WTC11 (cell line): ENCODE measurements around the gene MAPK7. TPM values are rescaled to one million over a fixed set of nuclear protein-coding genes. Genes with fewer than 3 reads are reported as not detected.

Experiments
- ATAC-seq: fragments of 200-7000 bp; cut with Tn5 transposase; 2 replicates; pipeline ENCODE4 v1.10.0; 2021; ENCODE audit warnings: mild to moderate bottlenecking, moderate library complexity
- CTCF ChIA-PET: fragments of 300-600 bp; sonication (Branson Sonifier 250); formaldehyde crosslinking; loops from one replicate; lab custom pipeline; 2021; ENCODE audit warnings: antibody characterized with exemption; lab: Charles Lee
- POLR2A ChIA-PET: fragments of 350-600 bp; sonication (Branson Sonifier 250); formaldehyde crosslinking; loops from one replicate; lab custom pipeline; 2021; ENCODE audit warnings: antibody characterized with exemption; lab: Charles Lee
- DNase-seq: peaks from one replicate; pipeline ENCODE4 v3.0.0; 2021; ENCODE audit warnings: low spot score
- H3K27ac Mint-ChIP-seq: 2 replicates; pipeline ENCODE4 v1.8.0; 2021; ENCODE audit warnings: mixed read lengths
- H3K27me3 Mint-ChIP-seq: 2 replicates; pipeline ENCODE4 v1.8.0; 2021; ENCODE audit warnings: low read depth, mild to moderate bottlenecking, moderate library complexity, mixed read lengths
- H3K36me3 Mint-ChIP-seq: 2 replicates; pipeline ENCODE4 v1.8.0; 2021; ENCODE audit warnings: mixed read lengths
- H3K4me1 Mint-ChIP-seq: 2 replicates; pipeline ENCODE4 v1.8.0; 2022; ENCODE audit warnings: mixed read lengths
- H3K4me3 Mint-ChIP-seq: 2 replicates; pipeline ENCODE4 v1.8.0; 2021; ENCODE audit warnings: mild to moderate bottlenecking, moderate library complexity, mixed read lengths
- H3K9me3 Mint-ChIP-seq: 2 replicates; pipeline ENCODE4 v1.8.0; 2021; ENCODE audit warnings: mixed read lengths
- ATF1 ChIP-seq: sonication (generic); formaldehyde crosslinking; IDR thresholded peaks from 2 replicates; pipeline ENCODE4 v1.8.1; 2023; ENCODE audit warnings: mild to moderate bottlenecking, moderate library complexity, missing genetic modification reagents
- E2F4 ChIP-seq: sonication (generic); formaldehyde crosslinking; IDR thresholded peaks from 2 replicates; pipeline ENCODE4 v1.8.1; 2022; ENCODE audit warnings: low read depth, mild to moderate bottlenecking, moderate library complexity, missing genetic modification reagents, borderline replicate concordance
- ETV6 ChIP-seq: sonication (generic); formaldehyde crosslinking; IDR thresholded peaks from 2 replicates; pipeline ENCODE4 v1.8.1; 2022; ENCODE audit warnings: mild to moderate bottlenecking, missing genetic modification reagents
- FOXP1 ChIP-seq: sonication (generic); formaldehyde crosslinking; IDR thresholded peaks from 2 replicates; pipeline ENCODE4 v1.8.0; 2022; ENCODE audit warnings: missing genetic modification reagents, mild to moderate bottlenecking, moderate library complexity, borderline replicate concordance
- HMGXB4 ChIP-seq: sonication (generic); formaldehyde crosslinking; IDR thresholded peaks from 2 replicates; pipeline ENCODE4 v1.8.1; 2023; ENCODE audit warnings: mild to moderate bottlenecking, moderate library complexity, missing genetic modification reagents
- IRF1 ChIP-seq: sonication (generic); formaldehyde crosslinking; IDR thresholded peaks from 2 replicates; pipeline ENCODE4 v1.8.0; 2023; ENCODE audit warnings: missing genetic modification reagents
- IRF2 ChIP-seq: sonication (generic); formaldehyde crosslinking; IDR thresholded peaks from 2 replicates; pipeline ENCODE4 v1.8.0; 2022; ENCODE audit warnings: low read depth, missing genetic modification reagents, borderline replicate concordance
- JUN ChIP-seq: sonication (generic); formaldehyde crosslinking; IDR thresholded peaks from 2 replicates; pipeline ENCODE4 v1.8.0; 2023; ENCODE audit warnings: mild to moderate bottlenecking, missing genetic modification reagents
- NFE2L1 ChIP-seq: sonication (generic); formaldehyde crosslinking; IDR thresholded peaks from 2 replicates; pipeline ENCODE4 v1.8.1; 2023; ENCODE audit warnings: missing genetic modification reagents
- NR1H2 ChIP-seq: sonication (generic); formaldehyde crosslinking; IDR thresholded peaks from 2 replicates; pipeline ENCODE4 v1.9.0; 2021; ENCODE audit warnings: mild to moderate bottlenecking, moderate library complexity, missing genetic modification reagents
- RELA ChIP-seq: sonication (generic); formaldehyde crosslinking; IDR thresholded peaks from 2 replicates; pipeline ENCODE4 v1.8.1; 2022; ENCODE audit warnings: missing genetic modification reagents, mild to moderate bottlenecking, borderline replicate concordance
- USF2 ChIP-seq: sonication (generic); formaldehyde crosslinking; IDR thresholded peaks from 2 replicates; pipeline ENCODE4 v1.8.1; 2023; ENCODE audit warnings: mild to moderate bottlenecking, missing genetic modification reagents, moderate library complexity
- ZSCAN18 ChIP-seq: fragments of 250-450 bp; sonication (Bioruptor Pico); IDR thresholded peaks from 2 replicates; pipeline ENCODE4 v2.1.2; 2022; ENCODE audit warnings: mild to moderate bottlenecking, moderate library complexity
- total RNA-seq: library from RNA; stranded (reverse); gene quantifications from 3 replicates; pipeline ENCODE4 v1.2.3, GENCODE V29; 2021
- TF ChIP-seq, protein P1 (sequence below): fragments of 250-450 bp; sonication (Bioruptor Pico); IDR thresholded peaks from 2 replicates; pipeline ENCODE4 v1.9.0; 2021; ENCODE audit warnings: mild to moderate bottlenecking

MAPK7 gene
- total RNA-seq, 1 experiment from 2014 or later: 38.5 TPM

GRCh38 chr17:19414396-19415280 lies 36.3 kb downstream of the MAPK7 start:
- no peak for TF ChIP-seq USF2
- no peak for TF ChIP-seq E2F4
- TF ChIP-seq ATF1 (CRISPR knock-in tag): no peak
- TF ChIP-seq, protein P1, sequence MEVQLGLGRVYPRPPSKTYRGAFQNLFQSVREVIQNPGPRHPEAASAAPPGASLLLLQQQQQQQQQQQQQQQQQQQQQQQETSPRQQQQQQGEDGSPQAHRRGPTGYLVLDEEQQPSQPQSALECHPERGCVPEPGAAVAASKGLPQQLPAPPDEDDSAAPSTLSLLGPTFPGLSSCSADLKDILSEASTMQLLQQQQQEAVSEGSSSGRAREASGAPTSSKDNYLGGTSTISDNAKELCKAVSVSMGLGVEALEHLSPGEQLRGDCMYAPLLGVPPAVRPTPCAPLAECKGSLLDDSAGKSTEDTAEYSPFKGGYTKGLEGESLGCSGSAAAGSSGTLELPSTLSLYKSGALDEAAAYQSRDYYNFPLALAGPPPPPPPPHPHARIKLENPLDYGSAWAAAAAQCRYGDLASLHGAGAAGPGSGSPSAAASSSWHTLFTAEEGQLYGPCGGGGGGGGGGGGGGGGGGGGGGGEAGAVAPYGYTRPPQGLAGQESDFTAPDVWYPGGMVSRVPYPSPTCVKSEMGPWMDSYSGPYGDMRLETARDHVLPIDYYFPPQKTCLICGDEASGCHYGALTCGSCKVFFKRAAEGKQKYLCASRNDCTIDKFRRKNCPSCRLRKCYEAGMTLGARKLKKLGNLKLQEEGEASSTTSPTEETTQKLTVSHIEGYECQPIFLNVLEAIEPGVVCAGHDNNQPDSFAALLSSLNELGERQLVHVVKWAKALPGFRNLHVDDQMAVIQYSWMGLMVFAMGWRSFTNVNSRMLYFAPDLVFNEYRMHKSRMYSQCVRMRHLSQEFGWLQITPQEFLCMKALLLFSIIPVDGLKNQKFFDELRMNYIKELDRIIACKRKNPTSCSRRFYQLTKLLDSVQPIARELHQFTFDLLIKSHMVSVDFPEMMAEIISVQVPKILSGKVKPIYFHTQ (CRISPR knock-in tag): no peak
- no peak for TF ChIP-seq NR1H2 (CRISPR knock-in tag)
- no peak for TF ChIP-seq JUN (CRISPR knock-in tag)
- TF ChIP-seq IRF1: no peak
- no peak for TF ChIP-seq ETV6 (CRISPR knock-in tag)
- POLR2A ChIA-PET: no interaction called here
- Mint-ChIP-seq H3K9me3 (no peaks in the 10 kb centered on the region), H3K36me3 (no peaks in the 10 kb centered on the region), H3K4me1 (peaks cover 21% of the 10 kb centered on the region), H3K27me3 (no peaks in the 10 kb centered on the region), H3K4me3 (no peak overlapping the region), H3K27ac (no peak overlapping the region)
- CTCF ChIA-PET: interaction anchor here (1.7 kb wide), 1 partner anchor 17 kb away, joined by 7 read pairs; no protein-coding TSS in a partner anchor
- DNase-seq (no peak), ATAC-seq (no peak)

DNA sequence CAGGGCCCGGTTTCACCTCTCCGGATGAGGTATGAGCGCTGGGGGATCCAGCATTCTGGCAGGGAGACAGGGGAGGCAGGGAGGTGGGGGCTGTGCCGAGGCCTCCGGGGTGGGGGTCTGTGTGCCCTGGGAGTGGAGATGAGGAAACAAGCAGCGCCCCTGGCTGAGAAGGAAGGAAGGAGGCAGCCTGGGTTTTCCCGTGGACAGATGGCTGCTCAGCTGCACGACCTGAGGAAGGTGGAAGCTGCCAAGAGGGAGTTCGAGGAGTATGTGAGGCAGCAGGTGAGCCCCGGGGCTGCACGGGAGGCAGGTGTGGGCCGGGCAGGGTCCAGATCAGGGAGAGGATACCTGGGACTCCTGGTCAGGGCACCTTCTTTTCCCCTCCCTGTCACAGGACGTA lies 37.0 kb downstream of the MAPK7 start:
- no peaks in the 10 kb centered on the region for H3K36me3 Mint-ChIP-seq
- no peaks in the 10 kb centered on the region for H3K9me3 Mint-ChIP-seq
- POLR2A ChIA-PET: no interaction called here
- no peak for ATAC-seq
- CTCF ChIA-PET: no interaction called here
- no peak overlapping the region for H3K4me3 Mint-ChIP-seq
- H3K27me3 Mint-ChIP-seq: no peaks in the 10 kb centered on the region
- DNase-seq: no peak
- H3K4me1 Mint-ChIP-seq: peaks cover 17% of the 10 kb centered on the region
- H3K27ac Mint-ChIP-seq: no peak overlapping the region
- TF ChIP-seq NFE2L1 (CRISPR knock-in tag) (no peak), ZSCAN18 (CRISPR knock-in tag) (no peak), RELA (CRISPR knock-in tag) (no peak), IRF2 (CRISPR knock-in tag) (no peak), FOXP1 (no peak), HMGXB4 (no peak)
